K562 (cell line): ENCODE measurements around the gene HMGN2. TPM values are rescaled to one million over a fixed set of nuclear protein-coding genes. Genes with fewer than 3 reads are reported as not detected.

Experiments
- ARID4B ChIP-seq: sonication (generic); formaldehyde crosslinking; IDR thresholded peaks from 2 replicates; pipeline ENCODE4 v1.8.0; 2022; ENCODE audit warnings: mild to moderate bottlenecking, missing genetic modification reagents
- IRF2 ChIP-seq: sonication (generic); formaldehyde crosslinking; IDR thresholded peaks from 2 replicates; pipeline ENCODE4 v1.8.1; 2022; ENCODE audit warnings: mild to moderate bottlenecking, missing genetic modification reagents
- L3MBTL2 ChIP-seq: fragments of 450-650 bp; IDR thresholded peaks from 2 replicates; pipeline ENCODE4 v1.6.1; 2016; ENCODE audit warnings: mild to moderate bottlenecking, moderate library complexity
- MXD1 ChIP-seq: fragments of 250-450 bp; sonication (Bioruptor Pico); IDR thresholded peaks from 2 replicates; pipeline ENCODE4 v1.8.0; 2021; ENCODE audit warnings: borderline replicate concordance, mild to moderate bottlenecking, moderate library complexity; ENCODE audit not compliant: poor library complexity, severe bottlenecking
- NKRF ChIP-seq: fragments of 450-650 bp; IDR thresholded peaks from 2 replicates; pipeline ENCODE4 v1.6.1; 2016; ENCODE audit warnings: borderline replicate concordance
- RBM22 ChIP-seq: fragments of 200-400 bp; formaldehyde crosslinking; IDR thresholded peaks from 2 replicates; pipeline ENCODE4 v1.6.1; 2018; ENCODE audit warnings: low read length, low read depth; ENCODE audit not compliant: poor library complexity, severe bottlenecking
- TOE1 ChIP-seq, 2 experiments: fragments of 450-650 bp in 1 of 2; sonication (generic) in 1 of 2; formaldehyde crosslinking in 1 of 2; IDR thresholded peaks; 2 replicates each; pipeline versions ENCODE4 v1.7.1 to v1.8.0; 2016 to 2022; ENCODE audit warnings: borderline replicate concordance in 2 of 2, mild to moderate bottlenecking in 2 of 2, antibody characterized with exemption in 1 of 2, inconsistent platforms in 1 of 2, low read depth in 1 of 2, missing genetic modification reagents in 1 of 2, moderate library complexity in 1 of 2
- TSHZ1 ChIP-seq: fragments of 250-450 bp; sonication (Bioruptor Pico); IDR thresholded peaks from 2 replicates; pipeline ENCODE4 v1.4.0; 2020; ENCODE audit warnings: mild to moderate bottlenecking, moderate library complexity
- UBTF ChIP-seq, 2 experiments: IDR thresholded peaks; 2 replicates each; pipeline ENCODE4 v1.6.1; 2012; ENCODE audit warnings: improper control_type of control experiment in 2 of 2, low read depth in 2 of 2, low read length in 2 of 2, borderline replicate concordance in 1 of 2
- ZNF165 ChIP-seq: fragments of 250-450 bp; sonication (Bioruptor Pico); IDR thresholded peaks from 2 replicates; pipeline ENCODE4 v1.4.0; 2020; ENCODE audit warnings: borderline replicate concordance
- ZNF589 ChIP-seq: fragments of 200-800 bp; sonication (Bioruptor generic); IDR thresholded peaks from 2 replicates; pipeline ENCODE4 v1.6.1; 2016; ENCODE audit warnings: low read depth, missing genetic modification characterization, missing compliant biosample characterization
- polyA plus RNA-seq, 8 experiments: library from polyadenylated mRNA; depleted of rRNA in 4 of 8; stranded (reverse) in 5 of 8; unstranded in 3 of 8; fragments of >200 nt; fragmentation: Nextera tagmentation in 2 of 8; fragmentation: Illumina TruSeq in 1 of 8; extraction: Ambion mirVana in 2 of 8; extraction: Trizol in 1 of 8; gene quantifications; 2 replicates each; pipeline versions ENCODE4 v1.2.1 to v1.2.3, GENCODE V29; 2011 to 2014; ENCODE audit warnings: inconsistent platforms in 1 of 8, missing spikeins in 1 of 8
- total RNA-seq, 7 experiments: library from RNA; depleted of rRNA in 6 of 7; stranded (reverse); fragments of >200 nt in 6 of 7; fragmentation: Illumina TruSeq in 2 of 7; extraction: Trizol in 2 of 7; gene quantifications; 2 replicates each; pipeline versions ENCODE4 v1.2.1 to v1.2.3, GENCODE V29; 2011 to 2021; ENCODE audit warnings: low replicate concordance in 1 of 7

The HMGN2 gene
- total and polyA plus RNA-seq, 9 of the 15 experiments (the other 6 are each of a cell fraction or from before 2014, with no cell fraction given), result 370 to 1,354 (median 965) TPM

GRCh38 chr1:26472320-26472900 is at the start of gene HMGN2 (continued):
- no peak for TF ChIP-seq ARID4B (CRISPR knock-in tag)
- no peak for TF ChIP-seq L3MBTL2
- no peak for TF ChIP-seq ZNF589 (CRISPR knock-in tag)
- no peak for TF ChIP-seq UBTF (IDR thresholded peaks at IDR 0.05; ENCODE audit: borderline replicate concordance in 1 of 2, low read depth in 2 of 2, low read length in 2 of 2)
- TF ChIP-seq TOE1 (IDR thresholded peaks at IDR 0.05; ENCODE audit: borderline replicate concordance), result peak; percentile 86; the same call in 1 of the 2 replicates
- no peak for TF ChIP-seq TOE1 (CRISPR knock-in tag; IDR thresholded peaks at IDR 0.05; ENCODE audit: borderline replicate concordance, low read depth)
- no peak for TF ChIP-seq RBM22
- TF ChIP-seq ZNF165 (CRISPR knock-in tag), result no peak
- peak; percentile 81; the same call in 1 of the 2 replicates for TF ChIP-seq IRF2 (CRISPR knock-in tag)
- TF ChIP-seq MXD1, result no peak
- no peak for TF ChIP-seq TSHZ1 (CRISPR knock-in tag)
- no peak for TF ChIP-seq NKRF
